Measurements from ENCODE around the gene PCDH9. TPM values are rescaled to one million over a fixed set of nuclear protein-coding genes. Genes with fewer than 3 reads are reported as not detected.
A peak's percentile ranks its signal among the peaks of the same experiment; 100 is the strongest.

The PCDH9 gene
- total RNA-seq, 1 experiment from 2014 or later, result 10.1 TPM

DNA sequence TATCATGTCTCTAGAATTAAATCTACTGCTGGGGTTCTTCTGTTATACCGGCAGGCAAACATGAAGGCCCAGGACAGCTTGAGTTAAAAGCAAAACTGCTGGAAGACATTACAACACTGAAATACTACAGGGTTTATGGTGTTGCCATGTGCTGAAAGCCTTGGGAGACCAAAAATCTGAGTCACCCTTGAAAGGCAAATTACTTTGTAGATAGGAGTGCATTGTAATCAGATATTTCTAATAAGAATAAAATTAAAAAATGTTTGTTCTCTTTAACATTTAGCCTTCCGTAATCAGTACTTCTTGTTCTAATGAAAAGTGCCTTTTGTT is 181.3 kb downstream of the PCDH9 start:
- CTCF ChIA-PET, result interaction anchor here (0.5 to 0.6 kb wide), 3 partner anchors 12 to 420 kb away, joined by 3 to 4 read pairs (median 3); no protein-coding TSS in a partner anchor
- Mint-ChIP-seq H3K4me3 (ENCODE audit: unreplicated experiment) (no peak overlapping the region), H3K27me3 (ENCODE audit: insufficient read depth, unreplicated experiment) (no peaks in the 10 kb centered on the region), H3K27ac (ENCODE audit: low read depth, unreplicated experiment) (no peak overlapping the region), H3K36me3 (ENCODE audit: insufficient read depth, unreplicated experiment) (no peaks in the 10 kb centered on the region), H3K4me1 (ENCODE audit: insufficient read depth, unreplicated experiment) (peaks cover 17% of the 10 kb centered on the region), H3K9me3 (ENCODE audit: unreplicated experiment) (no peaks in the 10 kb centered on the region)
- intact Hi-C loops (cut with micrococcal nuclease), result no loop called here
- peak; percentile 24 for DNase-seq (ENCODE audit: unreplicated experiment)
- TF ChIP-seq, protein P1, sequence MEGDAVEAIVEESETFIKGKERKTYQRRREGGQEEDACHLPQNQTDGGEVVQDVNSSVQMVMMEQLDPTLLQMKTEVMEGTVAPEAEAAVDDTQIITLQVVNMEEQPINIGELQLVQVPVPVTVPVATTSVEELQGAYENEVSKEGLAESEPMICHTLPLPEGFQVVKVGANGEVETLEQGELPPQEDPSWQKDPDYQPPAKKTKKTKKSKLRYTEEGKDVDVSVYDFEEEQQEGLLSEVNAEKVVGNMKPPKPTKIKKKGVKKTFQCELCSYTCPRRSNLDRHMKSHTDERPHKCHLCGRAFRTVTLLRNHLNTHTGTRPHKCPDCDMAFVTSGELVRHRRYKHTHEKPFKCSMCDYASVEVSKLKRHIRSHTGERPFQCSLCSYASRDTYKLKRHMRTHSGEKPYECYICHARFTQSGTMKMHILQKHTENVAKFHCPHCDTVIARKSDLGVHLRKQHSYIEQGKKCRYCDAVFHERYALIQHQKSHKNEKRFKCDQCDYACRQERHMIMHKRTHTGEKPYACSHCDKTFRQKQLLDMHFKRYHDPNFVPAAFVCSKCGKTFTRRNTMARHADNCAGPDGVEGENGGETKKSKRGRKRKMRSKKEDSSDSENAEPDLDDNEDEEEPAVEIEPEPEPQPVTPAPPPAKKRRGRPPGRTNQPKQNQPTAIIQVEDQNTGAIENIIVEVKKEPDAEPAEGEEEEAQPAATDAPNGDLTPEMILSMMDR (IDR thresholded peaks at IDR 0.05; ENCODE audit: unreplicated experiment), result no peak
- POLR2A ChIA-PET, result no interaction called here
- no TSS peak for BruUV-seq (replicated peaks)

DNA sequence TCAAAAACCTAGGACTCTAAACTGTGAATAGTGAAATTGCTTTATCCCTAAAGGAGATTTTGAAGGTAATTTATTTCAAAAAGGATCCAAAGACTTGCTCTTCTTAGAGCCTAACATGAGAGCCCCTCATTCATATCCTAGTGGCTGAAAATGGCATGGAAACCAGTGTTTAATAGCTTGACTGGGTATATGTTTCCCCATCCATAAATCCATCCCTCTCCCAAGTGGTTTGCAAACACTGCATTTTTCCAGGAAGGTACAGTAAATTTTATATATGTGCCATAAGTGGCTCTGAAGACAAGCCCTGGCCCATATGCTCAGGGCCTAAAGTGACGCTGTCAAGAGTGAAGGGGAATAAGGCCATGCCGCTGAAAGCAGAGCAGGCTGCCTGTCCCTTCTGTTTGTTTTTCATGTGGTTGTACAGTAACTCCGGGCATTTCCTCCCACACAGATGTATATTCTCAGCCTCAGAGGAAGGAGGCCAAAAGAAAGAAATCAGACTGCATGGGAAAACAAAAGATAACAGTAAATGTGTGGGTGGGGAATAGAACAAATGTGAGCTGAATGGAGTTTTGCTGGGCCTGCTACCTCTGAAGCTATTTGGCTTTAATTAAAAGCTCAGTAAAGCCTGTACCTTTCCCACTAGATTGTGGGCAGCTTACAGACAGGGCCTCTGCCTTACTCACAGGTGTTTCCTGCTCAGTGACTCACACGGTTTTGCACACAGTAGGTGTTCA is 181.9 kb downstream of the PCDH9 start:
- intact Hi-C loops (cut with micrococcal nuclease), result no loop called here
- TF ChIP-seq, protein P1 (IDR thresholded peaks at IDR 0.05; ENCODE audit: unreplicated experiment), result no peak
- ChIA-PET CTCF (interaction anchor here (0.5 to 0.6 kb wide), 2 partner anchors 12 to 419 kb away, joined by 3 read pairs; no protein-coding TSS in a partner anchor), POLR2A (no interaction called here)
- Mint-ChIP-seq H3K4me3 (ENCODE audit: unreplicated experiment) (no peak overlapping the region), H3K27me3 (ENCODE audit: insufficient read depth, unreplicated experiment) (no peaks in the 10 kb centered on the region), H3K9me3 (ENCODE audit: unreplicated experiment) (no peaks in the 10 kb centered on the region), H3K36me3 (ENCODE audit: insufficient read depth, unreplicated experiment) (no peaks in the 10 kb centered on the region), H3K4me1 (ENCODE audit: insufficient read depth, unreplicated experiment) (peaks cover 15% of the 10 kb centered on the region), H3K27ac (ENCODE audit: low read depth, unreplicated experiment) (no peak overlapping the region)
- peak; percentile 18 for DNase-seq (ENCODE audit: unreplicated experiment)
- no TSS peak for BruUV-seq (replicated peaks)

DNA sequence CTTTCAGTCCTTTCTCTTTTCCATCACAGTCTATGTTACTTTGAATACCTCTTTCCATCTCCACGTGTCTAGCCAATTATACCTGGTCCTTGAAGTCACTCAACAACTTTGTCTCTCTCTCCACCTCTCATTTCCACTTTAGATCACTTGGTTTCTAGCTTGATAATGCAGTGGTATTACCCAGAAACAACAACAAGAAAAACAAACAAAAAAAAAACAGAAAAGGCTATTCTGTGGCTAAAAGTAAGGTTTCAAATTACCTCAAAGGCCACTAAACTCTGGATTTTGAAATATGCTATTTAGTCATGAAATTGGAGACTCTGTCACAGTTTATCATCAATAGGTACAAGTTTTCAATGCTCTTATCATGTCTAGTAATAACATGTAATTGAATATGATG is 184.8 kb downstream of the PCDH9 start:
- Mint-ChIP-seq H3K9me3 (ENCODE audit: unreplicated experiment) (no peaks in the 10 kb centered on the region), H3K4me1 (ENCODE audit: insufficient read depth, unreplicated experiment) (peaks cover 12% of the 10 kb centered on the region), H3K4me3 (ENCODE audit: unreplicated experiment) (no peak overlapping the region), H3K27ac (ENCODE audit: low read depth, unreplicated experiment) (no peak overlapping the region), H3K36me3 (ENCODE audit: insufficient read depth, unreplicated experiment) (no peaks in the 10 kb centered on the region), H3K27me3 (ENCODE audit: insufficient read depth, unreplicated experiment) (no peaks in the 10 kb centered on the region)
- CTCF ChIA-PET, result no interaction called here
- POLR2A ChIA-PET, result no interaction called here
- TF ChIP-seq, protein P1 (IDR thresholded peaks at IDR 0.05; ENCODE audit: unreplicated experiment), result no peak
- no TSS peak for BruUV-seq (replicated peaks)
- intact Hi-C loops (cut with micrococcal nuclease), result no loop called here
- DNase-seq (ENCODE audit: unreplicated experiment), result no peak

DNA sequence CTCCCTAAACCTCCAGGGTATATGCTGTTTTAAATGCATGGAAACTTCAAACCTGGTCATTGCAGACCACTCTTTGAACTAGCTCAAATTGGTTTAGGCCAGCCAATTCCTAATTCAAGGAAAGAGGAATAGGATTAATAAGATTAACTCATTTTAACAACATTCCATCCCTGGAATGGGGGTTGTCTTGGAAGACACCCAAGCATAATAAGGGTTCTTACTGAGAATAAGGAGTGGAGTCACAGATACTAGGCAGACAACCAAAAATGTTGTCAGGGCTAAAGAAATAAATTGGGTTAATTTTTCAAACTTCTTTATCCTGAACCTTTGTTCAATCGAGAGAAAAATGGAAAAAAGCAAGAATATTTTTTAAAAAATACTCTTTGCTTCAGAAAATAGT is 186.2 kb downstream of the PCDH9 start:
- Mint-ChIP-seq H3K36me3 (ENCODE audit: insufficient read depth, unreplicated experiment) (no peaks in the 10 kb centered on the region), H3K9me3 (ENCODE audit: unreplicated experiment) (no peaks in the 10 kb centered on the region), H3K27me3 (ENCODE audit: insufficient read depth, unreplicated experiment) (no peaks in the 10 kb centered on the region), H3K4me1 (ENCODE audit: insufficient read depth, unreplicated experiment) (peaks cover 12% of the 10 kb centered on the region), H3K4me3 (ENCODE audit: unreplicated experiment) (no peak overlapping the region), H3K27ac (ENCODE audit: low read depth, unreplicated experiment) (no peak overlapping the region)
- TF ChIP-seq, protein P1 (IDR thresholded peaks at IDR 0.05; ENCODE audit: unreplicated experiment), result no peak
- no TSS peak for BruUV-seq (replicated peaks)
- ChIA-PET CTCF (no interaction called here), POLR2A (no interaction called here)
- intact Hi-C loops (cut with micrococcal nuclease), result no loop called here
- peak; percentile 27 for DNase-seq (ENCODE audit: unreplicated experiment)

Measured in MCF 10A (cell line).